GM19239 (cell line): ENCODE data around the gene CDK11B.
"Not testable (repeated sequence)": the region's sequence is repeated elsewhere in the genome, so short reads cannot be mapped to it uniquely, and the experiment has no call there.

Source experiments
- DNase-seq: peaks from one replicate; pipeline ENCODE4 v3.0.0; 2011; ENCODE audit warnings: low spot score; ENCODE audit not compliant: insufficient read length
- FAIRE-seq: peaks from 2 replicates; lab custom pipeline; 2011; peaks lifted over from hg19 to GRCh38; lab: Jason Lieb, UNC

CDK11B gene

GRCh38 chr1:1664941-1665814, 6.4 kb upstream of the CDK11B start:
- FAIRE-seq = no peak
- no peak for DNase-seq

DNA sequence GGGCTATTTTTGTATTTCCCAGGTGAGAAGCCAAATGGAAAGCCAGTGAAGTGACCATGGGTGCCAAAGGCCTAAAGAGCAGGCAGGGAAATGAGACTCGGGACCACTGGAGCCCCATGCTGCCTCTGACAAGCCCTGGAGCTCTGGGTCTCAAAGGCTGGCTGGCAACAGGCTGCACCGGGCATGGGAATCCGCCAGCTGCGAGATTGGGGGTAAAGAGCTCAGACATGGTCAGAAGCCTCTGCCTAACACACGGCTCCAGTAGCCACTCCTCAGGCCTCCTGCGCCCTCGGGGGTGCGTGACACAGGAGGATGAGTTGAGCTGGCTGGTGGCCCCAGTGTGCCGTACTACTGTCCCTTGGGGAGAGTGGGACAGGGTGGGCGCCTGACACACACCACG, 5.5 kb upstream of the CDK11B start:
- not testable (repeated sequence) for DNase-seq, FAIRE-seq

DNA sequence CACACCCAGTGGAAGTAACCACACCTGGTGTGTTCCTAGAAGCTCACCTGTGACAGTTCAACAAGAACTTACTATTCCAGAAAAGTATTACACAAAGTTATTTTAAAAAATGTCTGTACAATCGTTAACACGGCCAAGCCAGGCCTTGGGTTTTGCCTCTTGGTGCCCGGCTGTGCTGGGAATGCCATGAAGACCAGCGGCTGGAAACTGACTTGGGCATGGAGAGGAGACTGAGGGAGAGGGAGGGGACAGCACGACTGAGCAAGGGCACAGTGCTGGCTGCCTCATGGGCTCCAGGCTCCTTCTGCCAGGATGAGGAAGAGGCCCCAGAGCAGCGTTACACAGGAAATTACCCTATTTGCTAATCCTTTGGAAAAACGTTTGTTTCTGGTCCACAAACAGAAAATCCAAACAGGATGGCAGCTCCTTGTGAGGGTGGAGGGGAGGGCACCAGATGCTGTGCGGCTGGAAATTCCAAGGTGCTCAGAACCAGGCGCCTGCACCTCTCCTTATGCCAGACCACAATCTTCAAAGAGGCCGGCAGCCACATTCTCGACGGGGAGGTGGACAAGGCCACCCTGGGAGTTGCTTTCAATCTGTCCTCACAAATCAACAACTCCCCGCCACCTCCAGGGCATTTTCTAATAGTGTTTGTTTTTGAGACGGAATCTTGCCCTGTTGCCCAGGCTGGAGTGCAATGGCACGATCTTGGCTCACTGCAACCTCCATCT, 4.2 kb upstream of the CDK11B start:
- FAIRE-seq, DNase-seq: not testable (repeated sequence)

GRCh38 chr1:1662392-1662791, 3.6 kb upstream of the CDK11B start:
- not testable (repeated sequence) for FAIRE-seq, DNase-seq

- FAIRE-seq, DNase-seq: not testable (repeated sequence)
Observed at GRCh38 chr1:1648265-1648664, 10.5 kb downstream of the CDK11B start.

GRCh38 chr1:1647567-1648241, 11.1 kb downstream of the CDK11B start:
- FAIRE-seq, DNase-seq: not testable (repeated sequence)

- FAIRE-seq, DNase-seq: not testable (repeated sequence)
Observed at GRCh38 chr1:1646326-1646725, 12.5 kb downstream of the CDK11B start.

- FAIRE-seq, DNase-seq: not testable (repeated sequence)
Observed at GRCh38 chr1:1640711-1641461, 17.9 kb downstream of the CDK11B start.

- not testable (repeated sequence) for FAIRE-seq, DNase-seq
Observed at GRCh38 chr1:1640081-1640480, 18.7 kb downstream of the CDK11B start.

- DNase-seq, FAIRE-seq: not testable (repeated sequence)
Observed at GRCh38 chr1:1639368-1639767, 19.4 kb downstream of the CDK11B start.

GRCh38 chr1:1638528-1638927, 20.3 kb downstream of the CDK11B start:
- FAIRE-seq = peak; percentile 37

GRCh38 chr1:1637479-1637875, 21.3 kb downstream of the CDK11B start:
- not testable (repeated sequence) for DNase-seq, FAIRE-seq

More at GRCh38 chr1:1638528-1638927, 20.3 kb downstream of the CDK11B start:
- not testable (repeated sequence) for DNase-seq

- not testable (repeated sequence) for DNase-seq, FAIRE-seq
Observed at GRCh38 chr1:1636621-1637478, 22.0 kb downstream of the CDK11B start.

DNA sequence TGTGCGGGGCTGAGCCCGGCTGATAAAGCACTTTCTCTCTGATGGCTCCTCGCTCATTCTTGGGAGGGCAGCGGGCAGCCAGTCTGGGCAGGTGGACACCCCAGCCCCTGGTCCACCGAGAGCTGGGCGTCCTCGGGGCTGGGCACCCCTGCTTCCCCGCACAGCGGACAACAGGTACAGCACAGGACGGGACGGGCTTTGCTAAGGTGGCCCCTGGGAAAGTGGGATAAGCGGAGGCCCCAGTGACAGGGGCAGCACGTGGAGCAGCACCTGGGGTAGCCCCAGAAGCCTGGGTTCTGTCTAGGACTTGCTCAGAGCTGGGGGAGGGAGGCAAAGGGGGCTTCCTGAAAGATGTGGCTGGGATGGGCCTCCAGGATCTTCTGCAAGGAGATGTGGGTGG, 24.2 kb downstream of the CDK11B start:
- FAIRE-seq, DNase-seq: not testable (repeated sequence)

GRCh38 chr1:1633409-1633808, 25.4 kb downstream of the CDK11B start:
- not testable (repeated sequence) for FAIRE-seq, DNase-seq

DNA sequence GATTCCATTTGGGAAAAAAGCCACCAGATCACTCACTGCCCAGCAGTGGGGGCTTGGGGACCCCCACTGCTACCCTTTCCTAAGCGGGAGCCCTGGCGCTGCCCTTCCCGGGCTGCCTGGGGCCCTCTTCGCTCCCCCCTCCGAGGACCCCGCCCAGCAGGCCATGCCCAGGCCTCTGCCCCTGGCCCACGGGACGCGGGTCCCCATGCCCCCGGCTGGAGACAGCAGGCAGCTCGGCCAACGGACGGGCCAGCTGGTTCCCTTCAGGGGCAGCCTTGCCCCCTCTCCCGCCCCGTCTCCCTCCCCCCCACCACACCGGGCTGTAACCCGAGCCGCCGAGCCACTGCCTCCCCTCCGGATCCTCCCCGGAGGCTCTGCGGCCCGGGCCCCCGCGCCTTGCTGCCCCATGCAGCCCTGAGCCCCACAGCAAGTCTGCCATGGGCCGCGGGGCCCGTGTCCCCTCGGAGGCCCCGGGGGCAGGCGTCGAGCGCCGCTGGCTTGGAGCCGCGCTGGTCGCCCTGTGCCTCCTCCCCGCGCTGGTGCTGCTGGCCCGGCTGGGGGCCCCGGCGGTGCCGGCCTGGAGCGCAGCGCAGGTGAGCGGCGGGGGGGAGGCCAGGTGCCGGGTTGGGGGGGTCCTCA, 26.9 kb downstream of the CDK11B start, which contains the start of gene MMP23B:
TSS of gene MMP23B (plus strand) at position 392 of the 639 bp plus-strand sequence. CDS start at position 438, 46 bp downstream.
- FAIRE-seq (no peak), DNase-seq (no peak)

DNA sequence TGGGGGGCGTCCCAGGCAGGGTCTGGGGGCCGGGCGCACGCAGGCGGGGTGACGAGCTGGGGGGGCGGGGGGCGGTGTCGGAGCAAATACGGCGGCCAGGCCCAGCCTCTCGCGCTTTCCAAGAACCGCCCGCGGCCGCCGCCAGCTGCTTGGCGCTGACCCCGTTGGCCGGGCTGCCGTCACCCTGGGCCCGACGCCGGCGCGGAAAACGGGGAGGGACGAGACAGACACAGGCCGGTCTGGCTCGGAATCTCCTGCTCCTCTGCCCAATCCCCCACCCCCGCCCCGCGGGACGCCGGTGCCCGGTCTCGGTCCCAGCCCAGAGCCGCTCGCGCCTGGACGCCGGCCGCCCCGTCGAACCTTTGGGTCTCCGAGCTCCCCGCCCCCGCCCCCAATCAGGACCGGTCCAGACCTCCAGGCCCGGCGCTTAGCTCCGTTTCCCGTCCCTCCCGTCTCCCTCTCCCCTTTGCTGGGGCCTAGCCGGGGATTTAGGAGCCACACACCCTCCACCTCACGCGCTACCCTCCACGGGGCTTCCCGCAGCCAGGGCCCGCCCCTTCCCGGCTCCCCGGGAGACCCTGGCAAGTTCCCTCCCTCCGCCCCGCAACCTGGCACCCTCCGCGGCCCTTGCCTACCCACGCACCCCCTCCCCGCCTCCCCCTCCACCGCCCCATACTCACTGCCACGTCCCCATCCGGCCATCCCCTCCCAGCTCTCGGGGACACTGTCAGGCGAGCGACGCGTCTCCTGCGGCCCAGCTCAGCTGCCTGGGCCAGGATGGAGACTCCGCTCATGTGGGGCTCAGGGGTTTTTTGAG, 27.6 kb downstream of the CDK11B start:
- FAIRE-seq = no peak
- no peak for DNase-seq
